Measurements from ENCODE around the gene SAMD4B.

DNA sequence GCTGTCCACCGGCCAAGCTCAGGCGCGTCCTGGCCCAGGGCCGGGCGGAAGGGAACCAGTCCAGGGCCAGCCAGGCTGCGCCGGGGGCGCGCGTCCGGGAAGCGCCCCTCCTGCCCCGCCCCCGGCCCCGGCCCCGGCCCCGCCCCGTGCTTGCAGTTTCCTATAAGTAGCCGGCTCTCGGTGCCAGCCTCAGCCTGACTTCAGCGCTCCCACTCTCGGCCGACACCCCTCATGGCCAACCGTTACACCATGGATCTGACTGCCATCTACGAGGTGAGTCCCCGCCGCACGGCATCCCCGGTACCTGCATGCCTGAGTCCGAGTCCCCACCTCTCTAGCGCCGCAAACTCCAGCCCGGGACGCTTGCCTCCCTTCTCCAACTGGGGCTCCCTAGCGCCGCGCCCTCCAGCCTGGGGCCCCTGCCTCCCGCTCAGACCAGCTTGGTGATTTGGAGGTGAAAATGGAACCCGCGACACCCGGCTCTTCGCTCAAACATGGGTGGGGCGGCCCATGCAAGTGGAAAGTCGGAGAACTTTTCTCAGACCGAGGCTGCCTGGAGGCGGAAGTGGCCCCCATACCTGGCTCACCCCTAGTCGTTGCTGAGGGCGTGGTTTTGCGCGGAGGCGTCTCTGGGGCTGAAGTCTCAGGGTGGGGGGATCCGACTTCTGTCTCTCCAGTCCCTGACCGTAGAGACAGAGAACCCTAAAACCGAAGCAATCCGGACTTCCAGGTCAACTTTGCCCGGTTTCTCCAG lies 64.6 kb downstream of the SAMD4B start, which contains the start of gene ZFP36:
- peak; percentile 66 to 100 (median 90) for TF ChIP-seq POLR2A (IDR thresholded peaks at IDR 0.05)
- TF ChIP-seq, protein P1, sequence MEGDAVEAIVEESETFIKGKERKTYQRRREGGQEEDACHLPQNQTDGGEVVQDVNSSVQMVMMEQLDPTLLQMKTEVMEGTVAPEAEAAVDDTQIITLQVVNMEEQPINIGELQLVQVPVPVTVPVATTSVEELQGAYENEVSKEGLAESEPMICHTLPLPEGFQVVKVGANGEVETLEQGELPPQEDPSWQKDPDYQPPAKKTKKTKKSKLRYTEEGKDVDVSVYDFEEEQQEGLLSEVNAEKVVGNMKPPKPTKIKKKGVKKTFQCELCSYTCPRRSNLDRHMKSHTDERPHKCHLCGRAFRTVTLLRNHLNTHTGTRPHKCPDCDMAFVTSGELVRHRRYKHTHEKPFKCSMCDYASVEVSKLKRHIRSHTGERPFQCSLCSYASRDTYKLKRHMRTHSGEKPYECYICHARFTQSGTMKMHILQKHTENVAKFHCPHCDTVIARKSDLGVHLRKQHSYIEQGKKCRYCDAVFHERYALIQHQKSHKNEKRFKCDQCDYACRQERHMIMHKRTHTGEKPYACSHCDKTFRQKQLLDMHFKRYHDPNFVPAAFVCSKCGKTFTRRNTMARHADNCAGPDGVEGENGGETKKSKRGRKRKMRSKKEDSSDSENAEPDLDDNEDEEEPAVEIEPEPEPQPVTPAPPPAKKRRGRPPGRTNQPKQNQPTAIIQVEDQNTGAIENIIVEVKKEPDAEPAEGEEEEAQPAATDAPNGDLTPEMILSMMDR (IDR thresholded peaks at IDR 0.05), result peak in 3 of 6 experiments; percentile 11 to 26 (median 18)
